CD4-positive, alpha-beta T cell treated with Interferon alpha-2 for 1 hour (primary cell): Measurements from ENCODE around the gene NAP1L5.
A peak's percentile ranks its signal among the peaks of the same experiment; 100 is the strongest.

Experiments used
- DNase-seq, 2 donors: peaks; one replicate each; pipeline ENCODE4 v3.0.0-alpha.2; 2020 to 2022

The NAP1L5 gene

GRCh38 chr4:88659890-88660208 is 37.8 kb downstream of the NAP1L5 start:
- DNase-seq = no peak

GRCh38 chr4:88659055-88659889 is 38.4 kb downstream of the NAP1L5 start:
- DNase-seq = peak; percentile 9 to 60

GRCh38 chr4:88655226-88655625 is 42.4 kb downstream of the NAP1L5 start:
- DNase-seq = no peak

GRCh38 chr4:88653371-88653946 is 44.2 kb downstream of the NAP1L5 start:
- DNase-seq = no peak

GRCh38 chr4:88649716-88650115 is 47.9 kb downstream of the NAP1L5 start:
- DNase-seq = no peak

GRCh38 chr4:88646528-88647280 is 50.9 kb downstream of the NAP1L5 start:
- DNase-seq = no peak

- DNase-seq = no peak
Observed at GRCh38 chr4:88645994-88646393, 51.6 kb downstream of the NAP1L5 start.
